Heart right ventricle (tissue), 16 donors: ENCODE results near the gene TAF5L. TPM values are rescaled to one million over a fixed set of nuclear protein-coding genes. Genes with fewer than 3 reads are reported as not detected.

Experiments
- ATAC-seq, 8 donors: fragments of 200-7000 bp; cut with Tn5 transposase; one replicate each; pipeline ENCODE4 v1.9.1; 2020; ENCODE audit warnings: mild to moderate bottlenecking in 8 of 8, moderate library complexity in 8 of 8, moderate number of reproducible peaks in 1 of 8
- DNase-seq, 2 donors: peaks; one replicate each; pipeline ENCODE4 v3.0.0-alpha.2; 2020
- H3K27ac ChIP-seq, 10 donors: fragments of 200-600 bp; sonication (generic) in 2 of 10; one replicate each; pipeline versions ENCODE4 v1.5.0 to v1.8.0; 2020 to 2022; ENCODE audit warnings: mild to moderate bottlenecking in 3 of 10
- H3K27me3 ChIP-seq, 7 donors: fragments of 200-600 bp; one replicate each; pipeline ENCODE4 v1.8.0; 2021 to 2022; ENCODE audit warnings: mild to moderate bottlenecking in 2 of 7
- H3K36me3 ChIP-seq, 9 donors: fragments of 200-600 bp; sonication (generic) in 1 of 9; one replicate each; pipeline versions ENCODE4 v1.5.0 to v1.8.0; 2020 to 2022; ENCODE audit warnings: mild to moderate bottlenecking in 2 of 9
- H3K4me1 ChIP-seq, 9 donors: fragments of 200-600 bp; sonication (generic) in 1 of 9; one replicate each; pipeline versions ENCODE4 v1.5.0 to v1.8.0; 2020 to 2022; ENCODE audit warnings: mild to moderate bottlenecking in 4 of 9
- H3K4me3 ChIP-seq, 10 donors: fragments of 200-600 bp; sonication (generic) in 2 of 10; one replicate each; pipeline versions ENCODE4 v1.5.0 to v1.8.0; 2020 to 2022; ENCODE audit warnings: mild to moderate bottlenecking in 7 of 10, moderate library complexity in 2 of 10
- H3K9me3 ChIP-seq, 11 donors: fragments of 200-600 bp in 10 of 11; sonication (generic) in 2 of 11; one replicate each; pipeline versions ENCODE4 v1.5.0 to v1.8.0; 2013 to 2022; ENCODE audit warnings: mild to moderate bottlenecking in 2 of 11, control low read depth in 1 of 11, moderate library complexity in 1 of 11
- CTCF ChIP-seq, 9 donors: fragments of 200-600 bp; sonication (generic) in 2 of 9; IDR thresholded peaks; one replicate each; pipeline versions ENCODE4 v1.5.0 to v1.8.0; 2021 to 2022; ENCODE audit warnings: antibody characterized with exemption in 9 of 9, mild to moderate bottlenecking in 5 of 9, moderate library complexity in 1 of 9
- WGBS, 2 donors: extraction: QIAGEN DNeasy Blood & Tissue Kit; methylation state at CpG; one replicate each; pipeline ENCODE4 v1.1.7; 2013; ENCODE audit warnings: inconsistent platforms in 1 of 2; 5-methylcytosine and 5-hydroxymethylcytosine counted together
- intact Hi-C, 10 donors: fragments of 100-400 bp; cut with DNase I; formaldehyde crosslinking; loops; one replicate each; pipeline versions ENCODE4 v1.11.1 to v1.14.2; 2022
- polyA plus RNA-seq, 2 donors: library from polyadenylated mRNA; stranded (reverse); fragments of 200-250 nt; gene quantifications; one replicate each; pipeline ENCODE4 v1.2.3, GENCODE V29; 2013
- total RNA-seq, 10 donors: library from RNA; stranded (reverse); fragmentation: NEBNext Ultra II Directional in 3 of 10; extraction: Animal tissue kit (Norgen Biotek cat#: 25700) in 3 of 10; gene quantifications; one replicate each; pipeline versions ENCODE4 v1.2.1 to v1.2.4, GENCODE V29; 2021 to 2023
- donor health status: Arrhythmogenic right ventricular cardiomyopathy.
- donor health status: ischemic (EF 13 %, LVEDD 7.1; RV severe dilation, severe dysfunction).
- donor health status: healthy with polysubstance abuse.
- donor health status: DM: no; HTN: yes; CAD: no.
- donor health status: DM: no; HTN: no; CAD: no.
- donor health status: ischemic (EF 25% LVEDD 6.9; RV normal size, moderate dysfunction).
- donor health status: ischemic (EF 25% LVEDD 5.7; RV mildly dilated, moderate dysfunction).
- donor health status: healthy.
- donor health status: DM: yes; HTN: yes; CAD: no.
- donor health status: Ischemic cardiomyopathy.
- donor health status: ischemic (EF 35%, LVEDD 5.7; RV mildly dilated, moderate dysfunction).
- donor health status: nonischemic (EF 11% LVEDD 7.7; RV severe dilation, severe dysfunction).
- donor health status: DM: yes; HTN: yes; CAD: no.
- donor health status: PGD.
- donor health status: ischemic (EF 29% LVEDD 5.4; RV normal size, mild dysfunction).
- donor health status: nonischemic (EF 23%, LVEDD 6.1; RV moderate dilation, normal function).

TAF5L gene
- total and polyA plus RNA-seq, 12 donors, result 6.0 to 13.7 (median 10.9) TPM

GRCh38 chr1:229636042-229636441 lies 10.1 kb upstream of the TAF5L start:
- peak overlapping the region in 2 of 10 donors; percentile 20 to 30 for H3K27ac ChIP-seq
- H3K4me3 ChIP-seq, result no peak overlapping the region
- no peak for TF ChIP-seq CTCF (IDR thresholded peaks at IDR 0.05)
- WGBS, 2 donors, result 78% methylated on average over 9 of the region's 9 CpGs
- intact Hi-C loops, result no loop called here
- DNase-seq, result peak; percentile 38 to 42
- peaks cover 0 to 12% (median 3%) of the 10 kb centered on the region in 9 donors for H3K4me1 ChIP-seq
- no peaks in the 10 kb centered on the region for H3K27me3 ChIP-seq
- H3K36me3 ChIP-seq, result peaks cover 0 to 65% (median 29%) of the 10 kb centered on the region in 9 donors
- no peaks in the 10 kb centered on the region for H3K9me3 ChIP-seq
- peak; percentile 52 to 92 (median 75) for ATAC-seq

GRCh38 chr1:229631966-229632365 lies 6.0 kb upstream of the TAF5L start:
- H3K36me3 ChIP-seq, result peaks cover 0 to 45% (median 23%) of the 10 kb centered on the region in 9 donors
- no peak overlapping the region for H3K27ac ChIP-seq
- no peak for TF ChIP-seq CTCF (IDR thresholded peaks at IDR 0.05)
- intact Hi-C loops, result no loop called here
- no peak overlapping the region for H3K4me3 ChIP-seq
- DNase-seq (no peak), ATAC-seq (no peak)
- 96 to 97% methylated on average over 6 of the region's 6 CpGs for WGBS, 2 donors
- no peaks in the 10 kb centered on the region for H3K9me3 ChIP-seq
- peaks cover under 1 to 9% (median 8%) of the 10 kb centered on the region in 9 donors for H3K4me1 ChIP-seq
- H3K27me3 ChIP-seq, result no peaks in the 10 kb centered on the region

GRCh38 chr1:229631148-229631547 lies 5.2 kb upstream of the TAF5L start:
- H3K4me3 ChIP-seq, result no peak overlapping the region
- no peak for DNase-seq
- H3K36me3 ChIP-seq, result peaks cover 0 to 36% (median 19%) of the 10 kb centered on the region in 9 donors
- H3K27me3 ChIP-seq, result no peaks in the 10 kb centered on the region
- H3K4me1 ChIP-seq, result peaks cover 4 to 16% (median 14%) of the 10 kb centered on the region in 9 donors
- WGBS, 2 donors, result 77 to 79% methylated on average over 3 of the region's 3 CpGs
- no peak for ATAC-seq
- no peak overlapping the region for H3K27ac ChIP-seq
- no peaks in the 10 kb centered on the region for H3K9me3 ChIP-seq
- no peak for TF ChIP-seq CTCF (IDR thresholded peaks at IDR 0.05)
- intact Hi-C loops, result no loop called here

- Histone ChIP-seq H3K27ac (no peak overlapping the region), H3K27me3 (no peaks in the 10 kb centered on the region), H3K9me3 (no peaks in the 10 kb centered on the region), H3K4me1 (peaks cover 10 to 27% (median 21%) of the 10 kb centered on the region in 9 donors), H3K36me3 (peaks cover 0 to 18% (median under 1%) of the 10 kb centered on the region in 9 donors), H3K4me3 (no peak overlapping the region)
- no peak for ATAC-seq
- 90 to 95% methylated on average over 2 of the region's 2 CpGs for WGBS, 2 donors
- no peak for DNase-seq
- intact Hi-C loops, result loop anchor here in 4 of 10 donors (5.0 to 10.0 kb wide), 3 partner anchors 72 to 122 kb away; partner anchors contain the start of genes ABCB10 (in 3 of the 4) and NUP133 (in 1 of the 4)
- TF ChIP-seq CTCF (IDR thresholded peaks at IDR 0.05), result no peak
Measured at GRCh38 chr1:229629261-229629660, 3.3 kb upstream of the TAF5L start.
